ENCODE results near the gene RHEB.

The RHEB gene

DNA sequence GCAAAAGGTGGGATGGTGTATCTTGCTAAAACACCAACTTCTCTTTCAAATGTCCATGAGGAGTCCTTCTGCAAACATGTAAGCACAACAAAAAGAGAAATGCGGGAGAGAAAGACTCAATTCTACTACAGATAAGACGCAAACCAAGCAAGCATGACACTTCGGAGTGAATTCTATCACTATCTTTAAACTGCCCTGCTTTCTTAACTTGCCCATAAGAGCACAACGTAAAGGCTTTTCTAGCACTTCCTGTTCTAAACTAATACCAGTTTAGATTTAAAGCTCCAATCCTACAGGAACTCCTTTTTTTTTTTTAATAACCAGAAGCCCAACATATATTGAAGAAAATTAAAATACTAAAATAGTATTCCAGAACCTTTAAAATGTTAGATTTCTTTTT is 8.4 kb downstream of the RHEB start:
- Histone ChIP-seq H3K4me3 (replicated peaks; ENCODE audit: insufficient read depth, low read length) (no peak overlapping the region), H3K27ac (replicated peaks) (no peak overlapping the region), H3K27me3 (ENCODE audit: insufficient read depth, poor library complexity, severe bottlenecking) (no peaks in the 10 kb centered on the region)
- no peak for TF ChIP-seq SPI1 (IDR thresholded peaks at IDR 0.05; ENCODE audit: borderline replicate concordance, low read depth)
- no peak for DNase-seq (ENCODE audit: low read depth in 1 of 2, low spot score in 1 of 2)

GRCh38 chr7:151509670-151510333 is 9.9 kb downstream of the RHEB start:
- DNase-seq (ENCODE audit: low read depth in 1 of 2, low spot score in 1 of 2): no peak
- TF ChIP-seq GABPA (IDR thresholded peaks at IDR 0.05; ENCODE audit: low read depth): no peak
- TF ChIP-seq CTCF (IDR thresholded peaks at IDR 0.05; ENCODE audit: insufficient read depth, low read length): no peak
- TF ChIP-seq, protein P1, sequence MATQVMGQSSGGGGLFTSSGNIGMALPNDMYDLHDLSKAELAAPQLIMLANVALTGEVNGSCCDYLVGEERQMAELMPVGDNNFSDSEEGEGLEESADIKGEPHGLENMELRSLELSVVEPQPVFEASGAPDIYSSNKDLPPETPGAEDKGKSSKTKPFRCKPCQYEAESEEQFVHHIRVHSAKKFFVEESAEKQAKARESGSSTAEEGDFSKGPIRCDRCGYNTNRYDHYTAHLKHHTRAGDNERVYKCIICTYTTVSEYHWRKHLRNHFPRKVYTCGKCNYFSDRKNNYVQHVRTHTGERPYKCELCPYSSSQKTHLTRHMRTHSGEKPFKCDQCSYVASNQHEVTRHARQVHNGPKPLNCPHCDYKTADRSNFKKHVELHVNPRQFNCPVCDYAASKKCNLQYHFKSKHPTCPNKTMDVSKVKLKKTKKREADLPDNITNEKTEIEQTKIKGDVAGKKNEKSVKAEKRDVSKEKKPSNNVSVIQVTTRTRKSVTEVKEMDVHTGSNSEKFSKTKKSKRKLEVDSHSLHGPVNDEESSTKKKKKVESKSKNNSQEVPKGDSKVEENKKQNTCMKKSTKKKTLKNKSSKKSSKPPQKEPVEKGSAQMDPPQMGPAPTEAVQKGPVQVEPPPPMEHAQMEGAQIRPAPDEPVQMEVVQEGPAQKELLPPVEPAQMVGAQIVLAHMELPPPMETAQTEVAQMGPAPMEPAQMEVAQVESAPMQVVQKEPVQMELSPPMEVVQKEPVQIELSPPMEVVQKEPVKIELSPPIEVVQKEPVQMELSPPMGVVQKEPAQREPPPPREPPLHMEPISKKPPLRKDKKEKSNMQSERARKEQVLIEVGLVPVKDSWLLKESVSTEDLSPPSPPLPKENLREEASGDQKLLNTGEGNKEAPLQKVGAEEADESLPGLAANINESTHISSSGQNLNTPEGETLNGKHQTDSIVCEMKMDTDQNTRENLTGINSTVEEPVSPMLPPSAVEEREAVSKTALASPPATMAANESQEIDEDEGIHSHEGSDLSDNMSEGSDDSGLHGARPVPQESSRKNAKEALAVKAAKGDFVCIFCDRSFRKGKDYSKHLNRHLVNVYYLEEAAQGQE (IDR thresholded peaks at IDR 0.05; ENCODE audit: insufficient replicate concordance, low read depth): no peak
- H3K27me3 ChIP-seq (ENCODE audit: insufficient read depth, poor library complexity, severe bottlenecking): no peaks in the 10 kb centered on the region
- no peak overlapping the region for H3K4me3 ChIP-seq (replicated peaks; ENCODE audit: insufficient read depth, low read length)
- H3K27ac ChIP-seq (replicated peaks): no peak overlapping the region

DNA sequence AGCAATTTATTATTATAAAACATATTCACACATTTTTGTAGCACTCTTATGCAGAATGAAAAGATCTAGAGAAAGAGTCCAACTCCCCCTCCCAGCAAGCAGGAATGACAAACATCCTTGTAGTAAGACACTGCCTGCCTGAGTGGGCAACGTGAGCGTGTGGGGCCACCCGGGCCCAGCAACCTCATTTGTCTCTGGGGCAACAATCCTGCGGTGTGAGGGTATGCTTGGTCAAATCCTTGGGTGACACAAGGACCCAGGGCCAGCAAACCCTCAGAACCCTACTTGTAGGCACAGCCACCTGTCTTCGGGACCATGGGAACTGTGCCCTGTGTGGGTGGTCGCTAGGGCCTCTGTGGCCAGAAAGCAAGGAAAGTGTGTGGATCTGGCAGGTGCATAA is 10.7 kb downstream of the RHEB start:
- TF ChIP-seq GABPA (IDR thresholded peaks at IDR 0.05; ENCODE audit: low read depth) (no peak), CTCF (IDR thresholded peaks at IDR 0.05; ENCODE audit: insufficient read depth, low read length) (no peak), POLR2AphosphoS5 (IDR thresholded peaks at IDR 0.05; ENCODE audit: low read depth) (no peak), SPI1 (IDR thresholded peaks at IDR 0.05; ENCODE audit: borderline replicate concordance, low read depth) (no peak)
- TF ChIP-seq, protein P1 (IDR thresholded peaks at IDR 0.05; ENCODE audit: insufficient replicate concordance, low read depth): no peak
- Histone ChIP-seq H3K27me3 (ENCODE audit: insufficient read depth, poor library complexity, severe bottlenecking) (no peaks in the 10 kb centered on the region), H3K4me3 (replicated peaks; ENCODE audit: insufficient read depth, low read length) (no peak overlapping the region), H3K27ac (replicated peaks) (no peak overlapping the region)
- DNase-seq (ENCODE audit: low read depth in 1 of 2, low spot score in 1 of 2): no peak

DNA sequence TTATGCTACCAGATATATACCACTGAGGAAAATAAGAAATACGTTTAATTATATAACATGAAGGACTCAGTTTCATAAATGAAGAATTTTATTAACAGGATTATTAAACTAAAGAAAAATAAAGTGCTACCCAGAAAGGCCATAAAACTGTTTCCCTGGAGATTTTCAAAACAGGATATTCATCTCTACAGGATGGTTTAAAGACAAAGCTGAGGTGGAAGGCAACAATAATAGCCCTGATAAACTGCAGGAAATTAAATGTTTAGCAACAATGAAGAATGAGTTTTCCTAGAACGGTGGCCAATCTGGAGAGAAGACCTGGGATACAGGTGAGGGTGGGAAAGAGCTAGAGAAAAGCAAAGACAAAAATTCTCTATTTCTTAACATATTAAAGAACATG is 11.9 kb downstream of the RHEB start:
- H3K27me3 ChIP-seq (ENCODE audit: insufficient read depth, poor library complexity, severe bottlenecking): no peaks in the 10 kb centered on the region
- no peak overlapping the region for H3K4me3 ChIP-seq (replicated peaks; ENCODE audit: insufficient read depth, low read length)
- H3K27ac ChIP-seq (replicated peaks): no peak overlapping the region
- TF ChIP-seq POLR2AphosphoS5 (IDR thresholded peaks at IDR 0.05; ENCODE audit: low read depth) (no peak), GABPA (IDR thresholded peaks at IDR 0.05; ENCODE audit: low read depth) (no peak), SPI1 (IDR thresholded peaks at IDR 0.05; ENCODE audit: borderline replicate concordance, low read depth) (no peak), CTCF (IDR thresholded peaks at IDR 0.05; ENCODE audit: insufficient read depth, low read length) (no peak)
- TF ChIP-seq, protein P1 (IDR thresholded peaks at IDR 0.05; ENCODE audit: insufficient replicate concordance, low read depth): no peak
- DNase-seq (ENCODE audit: low read depth in 1 of 2, low spot score in 1 of 2): no peak

Data from HL-60 (cell line).